SIG-M5 treated with dmso at 0.1 percent for 504 hours (cell line): ENCODE data around the gene TMEM117.
A peak's percentile ranks its signal among the peaks of the same experiment; 100 is the strongest.

Source experiments
- DNase-seq: peaks from one replicate; lab custom pipeline; 2025; ENCODE audit not compliant: unreplicated experiment; lab: John Stamatoyannopoulos, UW

Gene TMEM117

DNA sequence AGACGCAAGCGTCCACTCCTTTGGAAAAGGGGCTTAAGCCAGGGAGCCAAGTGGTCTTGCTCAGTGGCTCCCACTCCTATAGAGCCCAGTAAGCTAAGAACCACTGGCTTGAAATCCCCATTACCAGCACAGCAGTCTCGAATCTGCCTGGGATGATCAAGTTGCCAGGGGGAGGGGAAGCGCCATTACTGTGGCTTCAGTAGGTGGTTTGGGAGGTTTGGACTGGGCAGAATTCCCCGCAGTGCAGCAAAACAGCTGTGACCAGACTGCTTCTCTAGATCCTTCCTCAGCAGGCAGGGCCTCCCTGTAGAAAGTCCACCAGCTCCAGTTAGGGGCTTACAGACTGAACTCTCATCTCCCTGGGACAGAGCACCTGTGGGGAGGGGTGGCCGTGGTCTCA is 115.4 kb downstream of the TMEM117 start:
- DNase-seq, result no peak

DNA sequence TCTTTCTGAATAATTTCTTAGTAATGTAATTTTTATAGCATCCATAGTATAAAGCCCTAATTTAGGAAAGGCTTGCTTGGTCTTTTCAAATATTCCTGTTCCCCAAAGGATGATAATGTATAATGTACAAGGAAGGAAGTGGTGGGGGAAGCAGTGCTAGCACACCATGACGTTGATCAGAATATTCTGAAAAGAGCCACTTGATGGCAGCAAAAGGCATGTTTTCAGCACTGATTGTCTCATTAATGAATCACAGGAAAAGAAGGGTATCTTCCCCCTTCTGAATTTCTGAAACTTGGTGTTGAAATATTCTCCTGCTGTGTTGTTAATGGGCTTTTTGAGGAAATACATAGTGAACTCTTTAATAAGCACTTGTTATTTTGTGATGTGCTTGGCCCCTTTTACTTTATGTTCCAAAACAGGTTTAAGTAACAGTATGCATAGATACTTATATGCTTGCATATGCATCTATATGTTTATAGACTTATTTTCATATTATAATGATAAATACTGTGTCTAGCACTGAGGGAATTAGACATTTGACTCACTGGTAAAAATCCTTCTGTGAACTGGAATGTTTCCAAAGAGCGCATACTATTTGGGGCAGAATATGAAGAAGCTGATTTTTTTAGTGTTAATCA is 122.0 kb downstream of the TMEM117 start:
- peak; percentile 81 for DNase-seq

DNA sequence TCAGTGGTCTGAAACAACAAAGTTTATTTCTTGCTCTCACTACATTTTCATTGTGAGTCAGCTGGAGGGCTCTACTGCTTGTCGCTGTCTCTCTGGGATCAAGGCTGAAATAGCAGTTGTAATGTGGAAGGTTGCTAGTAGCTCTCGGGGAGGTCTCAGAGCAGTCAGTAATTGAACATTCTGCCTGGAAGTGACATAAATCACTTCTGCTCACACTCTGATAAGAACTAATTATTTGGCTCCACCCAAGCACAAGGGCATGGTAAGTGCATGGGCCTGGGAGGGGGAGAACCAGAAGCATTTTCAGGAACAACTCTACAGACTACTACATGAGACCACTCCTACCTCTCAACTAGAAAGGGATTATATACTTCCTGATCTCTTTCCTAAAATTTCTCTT is 128.2 kb downstream of the TMEM117 start:
- DNase-seq, result no peak

DNA sequence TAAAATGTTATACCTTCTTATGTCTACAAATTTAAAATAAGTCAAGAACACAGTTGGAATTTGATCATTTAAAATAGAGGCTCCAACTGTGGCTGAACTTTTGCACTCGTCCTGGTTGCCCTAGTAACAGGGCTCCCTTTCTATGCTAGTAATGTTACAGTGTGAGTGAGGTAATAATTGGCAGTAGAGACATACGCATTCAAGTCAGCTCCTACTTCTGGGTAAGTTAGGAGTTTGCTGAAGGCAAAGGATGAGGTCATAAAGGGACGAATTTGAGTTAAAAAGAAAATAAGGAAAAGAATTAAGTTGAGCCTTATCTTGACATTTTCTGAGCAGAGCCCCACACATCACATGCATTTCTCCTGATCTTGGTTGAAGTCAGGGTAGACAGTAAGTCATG is 129.1 kb downstream of the TMEM117 start:
- no peak for DNase-seq

DNA sequence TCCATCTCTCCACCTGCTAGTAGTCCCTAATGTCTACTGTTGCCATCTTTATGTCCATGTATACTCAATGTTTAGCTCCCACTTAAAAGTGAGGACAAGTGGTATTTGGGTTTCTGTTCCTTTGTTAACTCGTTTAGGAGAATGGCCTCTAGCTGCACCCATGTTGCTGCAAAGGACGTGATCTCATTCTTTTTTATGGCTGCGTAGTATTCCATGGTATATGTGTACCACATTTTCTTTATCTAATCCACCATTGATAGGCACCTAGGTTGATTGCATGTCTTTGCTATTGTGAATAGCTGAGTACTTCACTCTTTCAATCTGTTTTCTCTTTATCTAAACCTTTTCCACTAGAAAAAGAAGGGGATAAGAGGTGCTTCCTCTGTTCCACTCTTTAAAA is 130.0 kb downstream of the TMEM117 start:
- no peak for DNase-seq

DNA sequence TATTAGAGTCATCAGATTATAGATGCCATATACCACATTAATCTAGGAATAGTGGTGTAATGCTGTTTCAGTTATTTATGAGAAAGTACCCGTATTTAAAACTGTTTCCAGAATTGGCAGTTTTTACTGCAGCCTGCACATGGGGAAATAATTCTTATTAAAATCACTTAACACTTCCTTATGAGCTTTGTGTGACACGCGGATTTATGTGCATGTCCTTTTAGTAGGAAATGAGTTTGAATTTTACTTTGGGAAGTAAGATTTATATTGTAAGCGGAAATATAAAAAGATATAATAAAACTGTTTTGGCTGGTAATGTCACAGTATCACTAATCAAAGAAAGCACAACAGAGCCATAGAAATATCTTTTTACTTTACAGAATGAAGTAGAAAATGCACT is 132.9 kb downstream of the TMEM117 start:
- no peak for DNase-seq

DNA sequence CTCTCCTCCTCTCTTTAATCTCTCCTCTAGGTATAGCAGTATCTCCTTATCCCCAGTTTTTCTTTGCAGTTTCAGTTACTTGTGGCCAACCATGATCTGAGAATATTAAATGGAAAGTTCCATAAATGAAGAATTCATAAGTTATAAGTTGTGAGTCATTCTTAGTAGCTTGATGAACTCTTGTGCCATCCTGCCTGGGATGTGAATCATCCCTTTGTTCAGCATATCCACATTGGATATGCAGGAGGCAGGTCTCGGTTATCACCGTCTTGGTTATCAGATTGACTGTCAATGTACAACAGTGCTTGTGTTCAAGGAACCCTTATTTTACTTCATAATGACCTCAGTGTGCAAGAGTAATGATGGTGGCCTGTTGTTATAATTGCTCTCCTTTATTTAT is 134.0 kb downstream of the TMEM117 start:
- DNase-seq, result no peak

DNA sequence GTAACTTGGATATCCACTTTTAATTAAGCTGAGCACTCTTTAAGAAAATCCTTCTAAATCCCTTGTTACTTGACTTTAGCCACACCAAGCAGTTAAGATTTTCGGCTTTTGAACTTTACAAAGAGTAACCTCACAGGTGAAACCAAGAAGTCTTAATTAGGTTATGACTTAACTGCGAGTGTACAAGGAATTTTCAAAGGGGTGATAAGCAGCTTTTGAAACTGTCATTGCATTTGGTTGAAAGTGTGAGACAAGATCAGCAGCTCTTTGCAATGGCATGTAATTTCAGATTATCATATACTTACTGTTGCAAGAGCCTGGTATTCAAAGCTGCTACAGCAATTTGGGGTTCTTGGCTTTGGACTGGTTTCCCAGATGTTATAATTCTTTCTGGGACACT is 137.5 kb downstream of the TMEM117 start:
- no peak for DNase-seq

DNA sequence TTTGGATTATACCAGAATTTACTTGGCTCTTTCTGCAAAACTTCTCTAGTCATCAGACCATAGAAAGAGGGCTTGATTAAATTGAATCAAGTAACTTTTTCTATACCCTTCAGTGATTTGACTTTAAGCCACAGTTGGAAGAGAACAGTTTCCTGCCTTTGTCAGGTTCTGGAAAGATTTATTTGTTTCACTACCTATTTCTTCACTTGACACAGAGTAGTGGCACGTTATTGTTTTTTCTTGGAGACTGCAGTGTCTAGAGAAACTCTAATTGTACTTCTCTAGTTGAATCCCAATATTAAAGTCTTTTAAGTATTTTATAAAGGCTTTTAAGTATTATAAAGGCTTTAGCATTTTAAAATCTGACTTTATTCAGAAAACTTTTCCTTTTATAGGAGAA is 138.1 kb downstream of the TMEM117 start:
- DNase-seq, result no peak

DNA sequence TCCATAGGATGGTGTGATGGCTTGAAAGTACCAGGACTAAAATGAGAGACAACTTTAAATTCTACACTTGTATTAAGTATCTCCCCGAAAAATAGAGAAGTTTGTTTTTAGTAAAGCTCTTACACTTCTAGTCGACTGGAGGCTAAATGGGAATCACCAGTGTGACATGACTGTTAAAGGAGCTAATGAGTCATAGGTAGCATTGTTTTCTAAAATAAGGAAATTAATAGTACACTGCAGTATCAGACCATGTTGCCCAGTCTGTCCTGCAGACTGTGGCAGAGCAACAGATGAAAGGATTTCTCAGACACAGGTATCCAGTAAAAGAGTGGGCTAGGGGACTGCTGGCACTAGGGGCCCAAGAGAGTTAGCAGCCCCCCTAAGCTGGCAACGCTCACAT is 140.1 kb downstream of the TMEM117 start:
- no peak for DNase-seq

DNA sequence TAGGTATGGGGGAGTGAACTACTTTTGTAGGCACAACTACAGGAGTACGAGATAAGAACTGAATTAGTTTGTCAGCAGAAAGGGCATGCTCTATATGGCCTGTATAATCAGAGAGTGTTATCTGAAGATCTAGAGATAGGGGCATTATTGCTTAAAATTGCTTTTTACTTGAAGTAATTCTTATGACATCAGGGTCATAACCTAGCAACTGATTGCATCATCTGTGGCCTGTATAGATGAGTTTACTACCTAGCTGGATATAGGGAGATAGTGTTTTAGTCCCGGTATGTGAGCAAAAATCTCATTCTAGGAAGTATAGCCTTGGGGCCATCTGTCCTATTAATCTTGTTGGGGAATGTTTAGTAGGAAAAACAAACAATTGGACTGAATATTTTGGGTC is 142.7 kb downstream of the TMEM117 start:
- DNase-seq, result no peak

DNA sequence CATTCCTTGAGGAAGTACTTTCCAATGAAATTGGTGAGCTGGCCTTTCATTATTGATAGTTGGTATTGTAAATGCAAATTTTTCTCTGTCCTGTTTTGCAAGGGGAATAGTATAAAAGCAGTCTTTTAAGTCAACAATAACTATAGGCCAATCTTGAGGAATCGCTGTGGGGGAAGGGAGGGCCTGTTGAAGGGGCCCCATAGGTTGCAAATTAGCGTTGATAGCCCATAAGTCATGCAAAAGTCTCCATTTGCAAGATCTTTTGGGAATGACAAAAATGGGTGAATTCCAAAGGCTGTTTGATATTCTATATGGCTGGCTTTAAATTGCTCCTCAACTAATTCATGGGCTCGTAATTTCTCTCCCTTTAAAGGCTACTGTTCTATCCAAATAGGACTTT is 143.6 kb downstream of the TMEM117 start:
- DNase-seq, result no peak

DNA sequence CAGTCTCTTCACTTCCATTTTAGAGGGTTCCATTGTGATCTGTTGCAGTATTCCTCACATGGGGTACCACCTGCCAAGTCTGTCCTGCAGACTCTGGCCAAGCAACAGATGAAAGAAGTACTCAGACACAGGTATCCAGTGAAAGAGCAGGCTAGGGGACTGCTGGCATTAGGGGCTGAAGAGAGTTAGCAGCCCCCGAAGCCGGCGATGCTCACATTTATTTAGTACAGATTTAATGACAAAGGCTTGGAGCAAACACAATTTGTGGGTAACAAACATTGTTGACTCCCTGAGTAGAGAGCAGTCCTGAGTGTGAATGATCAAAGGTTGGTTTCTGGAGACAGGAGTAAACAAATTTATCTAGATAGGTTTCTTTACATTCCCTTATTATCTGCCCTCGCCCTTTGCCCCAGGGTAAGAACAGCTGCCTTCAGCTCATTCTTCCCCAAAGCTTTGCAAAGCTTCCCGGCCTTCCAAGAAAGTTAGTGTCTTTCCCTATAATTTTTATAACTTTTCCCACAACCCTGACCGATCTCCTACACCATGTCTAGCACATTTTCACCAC is 144.8 kb downstream of the TMEM117 start:
- DNase-seq, result no peak

DNA sequence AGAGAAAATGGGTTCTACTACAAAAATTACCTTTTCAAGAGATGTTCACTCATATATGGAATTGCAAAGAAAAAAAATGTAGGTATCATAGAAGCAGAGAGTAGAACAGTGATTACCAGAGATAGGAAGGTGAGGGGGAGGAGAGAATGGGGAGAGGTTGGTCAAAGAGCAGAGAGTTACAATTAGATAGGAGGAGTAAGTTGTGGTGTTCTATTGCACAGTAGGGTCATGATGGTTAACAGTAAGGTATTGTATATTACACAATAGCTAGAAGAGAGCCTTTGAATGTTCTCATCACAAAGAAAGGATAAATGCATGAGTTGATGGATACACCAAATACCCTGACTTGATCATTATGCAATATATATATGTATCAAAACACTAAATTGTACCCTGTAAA is 145.8 kb downstream of the TMEM117 start:
- no peak for DNase-seq

DNA sequence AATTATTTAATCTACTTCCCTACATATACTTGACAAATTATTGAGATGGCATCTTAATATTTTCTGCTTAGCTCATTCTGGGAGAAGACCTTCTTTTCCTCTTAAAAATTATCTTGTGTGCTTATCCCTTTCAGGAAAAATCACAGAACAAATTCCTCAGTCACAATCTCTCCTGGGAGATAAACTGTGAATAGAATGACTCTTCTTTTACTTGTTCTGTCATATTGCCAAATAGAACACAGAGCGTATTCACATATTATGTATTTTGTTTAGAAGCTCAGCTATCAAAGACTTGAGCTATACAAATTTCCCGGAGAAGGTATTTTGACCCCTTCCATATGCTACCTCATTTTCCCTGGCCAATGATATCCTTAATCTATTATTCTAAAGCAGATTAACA is 146.7 kb downstream of the TMEM117 start:
- DNase-seq, result no peak

DNA sequence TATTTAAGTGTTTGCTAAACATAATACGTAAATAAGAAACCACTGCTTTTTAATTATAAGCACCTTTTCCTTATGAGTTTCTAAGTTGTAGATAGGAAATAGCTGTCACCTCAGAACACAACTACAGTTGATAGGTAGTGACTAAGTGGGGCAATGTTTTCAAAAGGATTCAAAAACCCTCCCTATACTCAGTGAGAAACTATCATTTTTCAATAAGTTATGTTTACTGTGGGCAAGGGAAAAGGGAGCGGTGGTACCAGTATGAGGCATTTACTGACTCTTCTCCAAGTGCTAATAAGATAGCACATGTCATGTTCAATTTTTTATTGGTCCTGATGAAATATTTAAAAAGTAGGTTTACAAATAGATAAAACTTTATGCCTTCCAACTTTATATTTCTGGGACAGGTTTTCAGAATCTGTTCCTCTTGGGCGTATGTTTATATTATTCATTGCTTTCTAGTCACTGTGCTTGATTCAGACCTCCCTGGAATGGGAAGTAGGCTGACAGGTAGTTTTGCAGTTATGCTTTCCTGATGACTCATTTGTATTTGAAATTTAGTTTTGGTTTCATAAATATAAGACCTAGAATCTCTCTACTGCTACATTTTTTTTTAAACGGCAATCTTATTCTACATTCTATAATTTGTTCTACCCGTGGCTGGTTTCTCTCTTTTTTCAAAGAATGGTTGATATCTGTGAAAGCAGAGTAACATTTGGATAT is 153.1 kb downstream of the TMEM117 start:
- DNase-seq, result no peak

DNA sequence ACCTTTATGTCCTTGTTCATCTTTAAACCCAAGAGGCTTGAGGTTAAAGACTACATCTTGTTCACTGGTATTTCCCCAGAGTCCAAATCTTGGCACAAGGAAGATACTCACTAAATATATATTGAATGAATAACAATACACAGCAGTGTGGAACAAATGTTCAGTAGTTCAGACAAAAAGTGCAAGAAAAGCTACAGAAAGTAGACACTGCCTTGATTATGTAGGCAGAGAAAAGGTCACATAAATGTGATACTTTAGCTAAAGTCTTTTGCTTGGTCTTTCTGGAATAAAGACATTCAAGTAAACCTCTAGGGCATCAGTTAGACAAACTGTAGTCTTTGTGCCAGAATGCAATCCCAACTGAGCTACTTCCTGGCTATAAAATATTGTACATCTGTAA is 157.0 kb downstream of the TMEM117 start:
- no peak for DNase-seq

DNA sequence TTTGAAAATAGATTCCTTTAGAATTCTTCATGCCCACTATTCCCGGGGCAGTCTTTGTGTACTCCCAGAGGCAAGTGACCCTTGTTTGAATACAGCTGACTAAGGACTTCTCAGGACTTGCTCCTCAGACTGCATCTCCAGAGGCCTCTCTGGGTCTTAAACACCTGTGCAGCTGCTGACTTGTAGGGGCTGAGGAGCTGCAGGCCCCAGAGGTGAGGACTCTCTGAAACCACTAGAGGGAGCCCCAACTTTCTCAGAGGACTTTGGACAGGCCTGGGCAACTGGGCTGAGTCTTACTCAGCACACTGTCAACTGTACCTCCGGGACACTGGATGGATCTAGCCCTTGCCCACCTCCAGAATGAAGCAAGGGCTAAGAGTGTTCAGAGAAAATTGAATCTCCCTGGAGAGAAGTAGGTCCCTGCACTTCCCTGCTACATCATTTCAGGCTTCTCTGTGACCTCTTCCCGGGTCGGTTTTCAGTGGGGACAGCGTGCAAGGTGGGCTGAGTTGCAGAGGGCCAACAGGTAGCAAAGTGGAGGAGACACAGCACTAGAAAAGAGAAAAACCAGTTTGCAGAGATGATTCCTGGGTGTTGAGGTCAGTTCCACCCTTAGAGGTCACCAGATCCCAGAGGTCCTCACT is 164.6 kb downstream of the TMEM117 start:
- DNase-seq, result peak; percentile 62

DNA sequence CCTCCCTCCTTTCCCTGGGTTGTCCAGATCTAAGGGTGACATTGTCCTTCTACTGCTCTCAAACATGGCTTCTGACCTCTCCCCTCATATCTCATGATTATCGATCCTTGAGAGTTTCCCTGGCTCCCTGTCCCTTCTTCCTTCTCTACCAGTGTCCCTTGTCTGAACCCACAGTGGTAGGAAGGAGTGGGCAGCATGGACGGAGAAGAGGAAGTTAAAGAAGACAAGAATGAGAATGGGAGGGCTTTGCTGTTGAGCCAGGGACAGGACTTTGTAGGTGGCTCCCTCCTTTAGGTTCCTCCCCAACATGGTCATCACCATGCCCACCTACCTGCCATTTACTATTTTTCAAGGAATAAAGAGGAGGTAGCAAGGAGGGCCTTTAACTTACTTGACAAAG is 166.7 kb downstream of the TMEM117 start:
- no peak for DNase-seq

DNA sequence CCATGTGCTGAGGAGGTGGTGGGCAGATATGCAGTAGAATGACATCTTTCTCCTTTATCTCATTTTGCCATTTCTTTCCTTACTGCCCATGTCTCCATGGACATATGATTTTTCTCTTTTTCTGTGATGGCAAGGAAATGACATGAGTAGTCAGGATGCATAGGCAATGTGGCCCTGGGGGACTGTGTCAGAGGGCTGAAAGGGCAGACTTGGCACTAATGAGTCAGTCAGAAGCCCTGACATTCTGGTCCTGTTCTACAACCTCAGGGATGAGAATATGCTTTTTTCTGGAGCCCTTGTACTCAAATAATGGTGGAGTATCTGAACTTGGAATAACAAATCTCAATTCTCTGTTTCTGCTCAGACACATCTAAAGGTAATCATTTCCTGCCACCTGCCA is 167.8 kb downstream of the TMEM117 start:
- no peak for DNase-seq

DNA sequence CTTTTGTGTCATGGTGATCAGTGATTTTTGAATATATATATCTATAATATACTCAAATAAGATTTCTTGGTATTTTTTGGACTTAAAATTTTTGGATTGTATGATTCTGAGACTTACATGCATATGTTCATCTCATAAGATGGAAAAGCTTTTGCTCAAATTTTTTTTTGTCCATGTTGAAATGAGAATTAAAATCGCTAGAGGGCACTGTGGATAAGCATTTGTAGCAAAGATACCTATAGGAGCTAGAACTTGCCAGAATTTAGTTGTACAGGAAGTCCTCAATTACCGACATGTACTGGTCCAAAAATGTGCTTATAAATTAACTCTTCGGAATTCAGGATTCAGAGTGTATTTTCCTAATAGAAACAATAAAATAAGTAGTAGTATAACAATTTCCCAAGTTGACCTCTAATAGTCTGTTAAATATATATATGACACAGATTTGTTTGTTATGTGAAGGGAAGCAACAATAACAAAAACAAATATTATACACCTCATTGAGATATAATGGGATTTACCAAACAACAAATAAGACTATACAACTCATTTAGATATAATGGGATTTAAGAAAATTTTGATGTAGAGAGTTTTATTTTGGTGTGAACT is 179.6 kb downstream of the TMEM117 start:
- peak; percentile 63 for DNase-seq

DNA sequence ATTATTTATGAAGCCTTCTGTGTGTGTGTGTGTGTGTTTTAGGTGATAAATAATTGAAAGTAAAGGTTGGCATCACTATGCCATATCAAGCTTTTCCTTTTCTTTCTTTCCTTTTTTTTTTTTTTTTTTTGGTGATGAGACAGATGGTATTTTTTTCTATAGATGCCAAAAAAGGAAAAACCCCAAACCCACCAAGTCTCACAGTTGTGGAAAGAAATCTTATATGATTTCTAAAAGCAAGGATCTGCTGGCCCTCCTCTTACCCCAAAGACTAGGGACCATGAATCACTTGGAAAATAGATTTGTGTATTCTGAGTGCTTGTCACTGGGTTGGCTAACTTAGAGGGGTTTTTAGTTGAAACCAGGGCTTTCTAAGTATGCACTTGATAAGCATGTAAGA is 181.3 kb downstream of the TMEM117 start:
- DNase-seq, result no peak
